ENCODE results near the gene CFAP221. TPM values are rescaled to one million over a fixed set of nuclear protein-coding genes. Genes with fewer than 3 reads are reported as not detected.

CFAP221 gene
- total RNA-seq, result 1 to 10 TPM in 1 of 3 donors, under 1 TPM in 1, not detected in 1; 0.98 to 3.5 TPM

- no peaks in the 10 kb centered on the region for H3K9me3 ChIP-seq
- TF ChIP-seq POLR2AphosphoS5 (IDR thresholded peaks at IDR 0.05), result no peak
- TF ChIP-seq POLR2A (IDR thresholded peaks at IDR 0.05), result no peak
- TF ChIP-seq CTCF (IDR thresholded peaks at IDR 0.05), result no peak
- peak; percentile 28 to 60 for DNase-seq (ENCODE audit: low spot score in 2 of 2)
- intact Hi-C loops (cut with DNase I; ENCODE audit: low total_unique reads), result loop anchor here (5.0 kb wide), 1 partner anchor 1307 kb away; no protein-coding TSS in a partner anchor
- no peak within 1 kb of the TSS for H3K27ac ChIP-seq
- H3K36me3 ChIP-seq, result no peaks in the 10 kb centered on the region
- peaks cover 0 to 13% of the 10 kb centered on the region in 2 donors for H3K27me3 ChIP-seq
- peak within 1 kb of the TSS; percentile 39 to 65 (median 52) for H3K4me3 ChIP-seq
- no peaks in the 10 kb centered on the region for H3K4me1 ChIP-seq
Measured at GRCh38 chr2:119544075-119544938, at the start of gene CFAP221. Gene CFAP221 (plus strand): TSS chr2:119544449. CDS start chr2:119546132, 1,683 bp downstream.

GRCh38 chr2:119495948-119496347 lies 48.3 kb upstream of the CFAP221 start:
- no peak overlapping the region for H3K4me3 ChIP-seq
- no peaks in the 10 kb centered on the region for H3K36me3 ChIP-seq
- H3K27me3 ChIP-seq, result no peaks in the 10 kb centered on the region
- intact Hi-C loops (cut with DNase I; ENCODE audit: low total_unique reads), result no loop called here
- TF ChIP-seq CTCF (IDR thresholded peaks at IDR 0.05), result no peak
- no peak for TF ChIP-seq POLR2AphosphoS5 (IDR thresholded peaks at IDR 0.05)
- TF ChIP-seq POLR2A (IDR thresholded peaks at IDR 0.05), result no peak
- H3K27ac ChIP-seq, result no peak overlapping the region
- DNase-seq (ENCODE audit: low spot score in 2 of 2), result no peak
- H3K9me3 ChIP-seq, result peaks cover 0 to 18% of the 10 kb centered on the region in 2 donors
- no peaks in the 10 kb centered on the region for H3K4me1 ChIP-seq

- no peaks in the 10 kb centered on the region for H3K4me1 ChIP-seq
- no peak overlapping the region for H3K27ac ChIP-seq
- TF ChIP-seq POLR2A (IDR thresholded peaks at IDR 0.05) (no peak), POLR2AphosphoS5 (IDR thresholded peaks at IDR 0.05) (no peak), CTCF (IDR thresholded peaks at IDR 0.05) (no peak)
- no peak overlapping the region for H3K4me3 ChIP-seq
- no peak for DNase-seq (ENCODE audit: low spot score in 2 of 2)
- H3K9me3 ChIP-seq, result peaks cover 0 to 21% of the 10 kb centered on the region in 2 donors
- intact Hi-C loops (cut with DNase I; ENCODE audit: low total_unique reads), result no loop called here
- H3K36me3 ChIP-seq, result no peaks in the 10 kb centered on the region
- no peaks in the 10 kb centered on the region for H3K27me3 ChIP-seq
Measured at GRCh38 chr2:119496682-119497081, 47.6 kb upstream of the CFAP221 start.

GRCh38 chr2:119508756-119509155 lies 35.5 kb upstream of the CFAP221 start:
- Histone ChIP-seq H3K36me3 (no peaks in the 10 kb centered on the region), H3K4me3 (no peak overlapping the region), H3K4me1 (no peaks in the 10 kb centered on the region), H3K9me3 (no peaks in the 10 kb centered on the region), H3K27me3 (peaks cover 0 to 6% of the 10 kb centered on the region in 2 donors), H3K27ac (no peak overlapping the region)
- TF ChIP-seq CTCF (IDR thresholded peaks at IDR 0.05) (no peak), POLR2A (IDR thresholded peaks at IDR 0.05) (no peak), POLR2AphosphoS5 (IDR thresholded peaks at IDR 0.05) (no peak)
- intact Hi-C loops (cut with DNase I; ENCODE audit: low total_unique reads), result no loop called here
- DNase-seq (ENCODE audit: low spot score in 2 of 2), result no peak

GRCh38 chr2:119511989-119512388 lies 32.3 kb upstream of the CFAP221 start:
- no peak for TF ChIP-seq CTCF (IDR thresholded peaks at IDR 0.05)
- no peak for TF ChIP-seq POLR2AphosphoS5 (IDR thresholded peaks at IDR 0.05)
- TF ChIP-seq POLR2A (IDR thresholded peaks at IDR 0.05), result no peak
- H3K4me3 ChIP-seq, result no peak overlapping the region
- DNase-seq (ENCODE audit: low spot score in 2 of 2), result no peak
- no peaks in the 10 kb centered on the region for H3K4me1 ChIP-seq
- H3K27ac ChIP-seq, result no peak overlapping the region
- no peaks in the 10 kb centered on the region for H3K36me3 ChIP-seq
- intact Hi-C loops (cut with DNase I; ENCODE audit: low total_unique reads), result loop anchor here (5.0 kb wide), 1 partner anchor 1120 kb away; no protein-coding TSS in a partner anchor
- peaks cover 0 to 6% of the 10 kb centered on the region in 2 donors for H3K27me3 ChIP-seq
- H3K9me3 ChIP-seq, result no peaks in the 10 kb centered on the region
